Endothelial cell of umbilical vein (primary cell): ENCODE data around the gene GPLD1. TPM values are rescaled to one million over a fixed set of nuclear protein-coding genes. Genes with fewer than 3 reads are reported as not detected.

ENCODE experiments used
- BruUV-seq: library from RNA; stranded (reverse); fragments of 400-500 nt; replicated peaks from 2 replicates; lab custom pipeline; 2021; lab: Mats Ljungman, UMichigan
- CTCF ChIA-PET: fragments of 300-600, 350-600 bp; sonication (Branson Sonifier 250); formaldehyde crosslinking; loops from one replicate; lab custom pipeline; 2021; ENCODE audit warnings: antibody characterized with exemption, inconsistent platforms; lab: Charles Lee
- POLR2A ChIA-PET: fragments of 300-600, 350-600 bp; sonication (Branson Sonifier 250); formaldehyde crosslinking; loops from one replicate; lab custom pipeline; 2021; ENCODE audit warnings: antibody characterized with exemption, inconsistent platforms; lab: Charles Lee
- DNase-seq: peaks from one replicate; pipeline ENCODE4 v3.0.0-alpha.2; 2011; ENCODE audit warnings: low read depth, low spot score
- FAIRE-seq: peaks from 2 replicates; lab custom pipeline; 2011; peaks lifted over from hg19 to GRCh38; lab: Jason Lieb, UNC
- H2AFZ ChIP-seq: 2 replicates; pipeline ENCODE4 v1.6.0; 2012; ENCODE audit warnings: low read depth, low read length, control low read depth, inconsistent platforms
- H3K27ac ChIP-seq: 2 replicates; pipeline ENCODE4 v1.5.1; 2011; ENCODE audit warnings: low read depth, mild to moderate bottlenecking, control low read depth, low read length, moderate library complexity; ENCODE audit not compliant: insufficient read depth
- H3K27me3 ChIP-seq, 2 experiments: 2 replicates each; pipeline versions ENCODE4 v1.6.0 to v1.6.1; 2011; ENCODE audit warnings: low read length in 2 of 2, mixed read lengths in 1 of 2; ENCODE audit not compliant: control insufficient read depth in 2 of 2, insufficient read depth in 2 of 2
- H3K36me3 ChIP-seq, 2 experiments: 2 replicates in 1 of 2; 3 replicates in 1 of 2; pipeline ENCODE4 v1.5.1; 2011; ENCODE audit warnings: low read length in 2 of 2, mild to moderate bottlenecking in 1 of 2, moderate library complexity in 1 of 2; ENCODE audit not compliant: control insufficient read depth in 2 of 2, insufficient read depth in 2 of 2; ENCODE audit errors: extremely low read depth in 1 of 2
- H3K4me1 ChIP-seq: 3 replicates; pipeline ENCODE4 v1.5.1; 2011; ENCODE audit warnings: mild to moderate bottlenecking, low read length; ENCODE audit not compliant: control insufficient read depth, insufficient read depth; ENCODE audit errors: extremely low read depth
- H3K4me2 ChIP-seq: 2 replicates; pipeline ENCODE4 v1.6.1; 2011; ENCODE audit warnings: low read length, control low read depth, mixed read lengths; ENCODE audit not compliant: insufficient read depth
- H3K4me3 ChIP-seq, 3 experiments: fragments of 200-600 bp in 1 of 3; sonication (generic), shearing (Covaris generic) in 1 of 3; replicated peaks in 1 of 3; 2 replicates each; pipeline ENCODE4 v1.5.1; 2011 to 2016; ENCODE audit warnings: control low read depth in 3 of 3, low read length in 3 of 3, mild to moderate bottlenecking in 2 of 3, inconsistent platforms in 1 of 3, low read depth in 1 of 3, moderate library complexity in 1 of 3; ENCODE audit not compliant: insufficient read depth in 1 of 3
- H3K79me2 ChIP-seq: 2 replicates; pipeline ENCODE4 v1.6.0; 2012; ENCODE audit warnings: low read length, inconsistent platforms; ENCODE audit not compliant: control insufficient read depth, insufficient read depth
- H3K9ac ChIP-seq: replicated peaks from 2 replicates; pipeline ENCODE3; 2011; ENCODE audit warnings: low read length, control low read depth; ENCODE audit not compliant: insufficient read depth; ENCODE audit errors: extremely low read depth
- H3K9me1 ChIP-seq: replicated peaks from 3 replicates; pipeline ENCODE4 v1.6.0; 2011; ENCODE audit warnings: mild to moderate bottlenecking, low read length; ENCODE audit not compliant: control insufficient read depth, insufficient read depth; ENCODE audit errors: extremely low read depth
- H3K9me3 ChIP-seq: replicated peaks from 2 replicates; pipeline ENCODE4 v1.5.1; 2012; ENCODE audit warnings: low read length, inconsistent platforms; ENCODE audit not compliant: control insufficient read depth, insufficient read depth
- H4K20me1 ChIP-seq: replicated peaks from 2 replicates; pipeline ENCODE3; 2011; ENCODE audit warnings: mild to moderate bottlenecking, low read length; ENCODE audit not compliant: control insufficient read depth, insufficient read depth; ENCODE audit errors: extremely low read depth
- EZH2 ChIP-seq: IDR thresholded peaks from 2 replicates; pipeline ENCODE4 v1.6.1; 2012; ENCODE audit warnings: borderline replicate concordance, low read depth, mild to moderate bottlenecking, moderate library complexity, low read length, inconsistent platforms; ENCODE audit not compliant: severe bottlenecking
- FOS ChIP-seq: IDR thresholded peaks from 2 replicates; pipeline ENCODE4 v1.6.1; 2011; ENCODE audit warnings: mild to moderate bottlenecking, low read length, moderate library complexity, borderline replicate concordance; ENCODE audit not compliant: insufficient read depth
- GATA2 ChIP-seq: IDR thresholded peaks from 2 replicates; pipeline ENCODE4 v1.7.0; 2011; ENCODE audit warnings: low read depth, mild to moderate bottlenecking, moderate library complexity, mixed read lengths, low read length; ENCODE audit not compliant: insufficient read length, insufficient read depth
- JUN ChIP-seq: IDR thresholded peaks from 2 replicates; pipeline ENCODE4 v1.6.1; 2011; ENCODE audit warnings: borderline replicate concordance, low read depth; ENCODE audit not compliant: insufficient read length, insufficient read depth
- MYC ChIP-seq: IDR thresholded peaks from one replicate; pipeline ENCODE4 v1.6.1; 2011; ENCODE audit warnings: mild to moderate bottlenecking, low read depth, low read length
- POLR2A ChIP-seq: IDR thresholded peaks from 2 replicates; pipeline ENCODE4 v1.6.1; 2012; ENCODE audit warnings: low read depth, mild to moderate bottlenecking, control low read depth, low read length
- POLR2AphosphoS5 ChIP-seq: IDR thresholded peaks from 2 replicates; pipeline ENCODE4 v1.6.1; 2012; ENCODE audit warnings: low read depth, mild to moderate bottlenecking, control low read depth, low read length, moderate library complexity; ENCODE audit not compliant: insufficient read depth
- dilution Hi-C: fragments of 300-500 bp; cut with MboI; formaldehyde crosslinking; loops from one replicate; pipeline ENCODE4 v1.15.0; 2019; ENCODE audit warnings: low sequenced_read_pairs; ENCODE audit not compliant: extremely low pct_ligation_motif_present
- intact Hi-C: fragments of 100-400 bp; cut with micrococcal nuclease; formaldehyde crosslinking; loops from one replicate; pipeline ENCODE4 v1.10.0; 2022
- polyA plus RNA-seq, 4 experiments: library from polyadenylated mRNA; depleted of rRNA in 3 of 4; stranded (reverse) in 3 of 4; unstranded in 1 of 4; fragments of >200 nt; gene quantifications; 2 replicates each; pipeline versions ENCODE4 v1.2.1 to v1.2.3, GENCODE V29; 2011 to 2012; ENCODE audit warnings: missing spikeins in 1 of 4
- total RNA-seq: library from RNA; stranded (reverse); gene quantifications from 2 replicates; pipeline ENCODE4 v1.2.3, GENCODE V29; 2021
- TF ChIP-seq, protein P1 (sequence below), 2 donors: IDR thresholded peaks; 1 replicate in 1 of 2; 2 replicates in 1 of 2; pipeline ENCODE4 v1.5.1; 2011; ENCODE audit warnings: low read length in 2 of 2, mild to moderate bottlenecking in 2 of 2, moderate library complexity in 2 of 2, control low read depth in 1 of 2, inconsistent platforms in 1 of 2, low read depth in 1 of 2; ENCODE audit not compliant: insufficient read depth in 1 of 2; ENCODE audit errors: extremely low read depth in 1 of 2
- TF ChIP-seq, protein P2 (sequence below): IDR thresholded peaks from 2 replicates; pipeline ENCODE4 v1.6.1; 2011; ENCODE audit not compliant: insufficient read depth, insufficient read length

The GPLD1 gene
- total and polyA plus RNA-seq, 2 donors (not counting 3 experiments of a cell fraction or from before 2014, with no cell fraction given) = 0.03 to 0.53 TPM

DNA sequence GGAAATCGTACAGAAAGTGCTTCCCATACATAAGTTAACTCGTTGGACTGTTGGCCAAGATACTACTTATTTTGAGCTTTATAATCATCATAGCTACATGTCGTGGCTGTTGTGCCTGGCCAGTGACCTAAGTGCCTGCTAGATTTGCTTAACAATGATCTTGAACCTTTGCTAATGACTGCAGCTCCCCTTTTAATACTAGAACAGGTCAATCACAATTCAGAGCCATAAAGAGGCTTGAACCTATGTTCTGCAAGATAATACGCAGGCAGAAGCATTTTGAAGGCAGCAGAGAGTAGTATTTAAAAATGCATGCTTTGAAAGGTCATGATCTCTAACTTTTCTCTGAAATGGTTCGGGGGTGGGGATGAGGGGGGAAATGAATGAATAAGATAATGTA, 84.1 kb downstream of the GPLD1 start:
- Histone ChIP-seq H3K27me3 (peaks cover 2 to 4% of the 10 kb centered on the region in 2 experiments), H3K27ac (no peak overlapping the region), H3K79me2 (peaks cover 5% of the 10 kb centered on the region), H3K36me3 (peaks cover 4 to 6% of the 10 kb centered on the region in 2 experiments), H3K4me2 (no peak overlapping the region), H4K20me1 (no peaks in the 10 kb centered on the region), H2AFZ (no peak overlapping the region), H3K9ac (no peak overlapping the region), H3K9me3 (no peaks in the 10 kb centered on the region), H3K4me3 (no peak overlapping the region), H3K9me1 (no peaks in the 10 kb centered on the region), H3K4me1 (peaks cover 7% of the 10 kb centered on the region)
- POLR2A ChIA-PET = no interaction called here
- TF ChIP-seq POLR2A (no peak), FOS (no peak), GATA2 (no peak), EZH2 (no peak), POLR2AphosphoS5 (no peak), JUN (no peak), MYC (no peak)
- TF ChIP-seq, protein P1, sequence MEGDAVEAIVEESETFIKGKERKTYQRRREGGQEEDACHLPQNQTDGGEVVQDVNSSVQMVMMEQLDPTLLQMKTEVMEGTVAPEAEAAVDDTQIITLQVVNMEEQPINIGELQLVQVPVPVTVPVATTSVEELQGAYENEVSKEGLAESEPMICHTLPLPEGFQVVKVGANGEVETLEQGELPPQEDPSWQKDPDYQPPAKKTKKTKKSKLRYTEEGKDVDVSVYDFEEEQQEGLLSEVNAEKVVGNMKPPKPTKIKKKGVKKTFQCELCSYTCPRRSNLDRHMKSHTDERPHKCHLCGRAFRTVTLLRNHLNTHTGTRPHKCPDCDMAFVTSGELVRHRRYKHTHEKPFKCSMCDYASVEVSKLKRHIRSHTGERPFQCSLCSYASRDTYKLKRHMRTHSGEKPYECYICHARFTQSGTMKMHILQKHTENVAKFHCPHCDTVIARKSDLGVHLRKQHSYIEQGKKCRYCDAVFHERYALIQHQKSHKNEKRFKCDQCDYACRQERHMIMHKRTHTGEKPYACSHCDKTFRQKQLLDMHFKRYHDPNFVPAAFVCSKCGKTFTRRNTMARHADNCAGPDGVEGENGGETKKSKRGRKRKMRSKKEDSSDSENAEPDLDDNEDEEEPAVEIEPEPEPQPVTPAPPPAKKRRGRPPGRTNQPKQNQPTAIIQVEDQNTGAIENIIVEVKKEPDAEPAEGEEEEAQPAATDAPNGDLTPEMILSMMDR (IDR thresholded peaks at IDR 0.05; ENCODE audit: extremely low read depth in 1 of 2, insufficient read depth in 1 of 2, low read depth in 1 of 2, low read length in 2 of 2) = no peak
- TF ChIP-seq, protein P2, sequence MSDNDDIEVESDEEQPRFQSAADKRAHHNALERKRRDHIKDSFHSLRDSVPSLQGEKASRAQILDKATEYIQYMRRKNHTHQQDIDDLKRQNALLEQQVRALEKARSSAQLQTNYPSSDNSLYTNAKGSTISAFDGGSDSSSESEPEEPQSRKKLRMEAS = no peak
- no TSS peak for BruUV-seq
- intact Hi-C loops (no loop called here), dilution Hi-C loops (no loop called here)
- FAIRE-seq = no peak
- no peak for DNase-seq
- CTCF ChIA-PET = interaction anchor here (3.1 kb wide), 1 partner anchor 16 kb away, joined by 12 read pairs; no protein-coding TSS in a partner anchor
